Endothelial cell of umbilical vein (primary cell): Measurements from ENCODE around the gene GP9.

Experiments
- CTCF ChIP-seq, 2 donors: IDR thresholded peaks; 1 replicate in 1 of 2; 2 replicates in 1 of 2; pipeline ENCODE4 v1.5.1; 2011; ENCODE audit warnings: low read length in 2 of 2, mild to moderate bottlenecking in 2 of 2, moderate library complexity in 2 of 2, control low read depth in 1 of 2, inconsistent platforms in 1 of 2, low read depth in 1 of 2; ENCODE audit not compliant: insufficient read depth in 1 of 2; ENCODE audit errors: extremely low read depth in 1 of 2
- EZH2 ChIP-seq: IDR thresholded peaks from 2 replicates; pipeline ENCODE4 v1.6.1; 2012; ENCODE audit warnings: borderline replicate concordance, low read depth, mild to moderate bottlenecking, moderate library complexity, low read length, inconsistent platforms; ENCODE audit not compliant: severe bottlenecking
- FOS ChIP-seq: IDR thresholded peaks from 2 replicates; pipeline ENCODE4 v1.6.1; 2011; ENCODE audit warnings: mild to moderate bottlenecking, low read length, moderate library complexity, borderline replicate concordance; ENCODE audit not compliant: insufficient read depth
- GATA2 ChIP-seq: IDR thresholded peaks from 2 replicates; pipeline ENCODE4 v1.7.0; 2011; ENCODE audit warnings: low read depth, mild to moderate bottlenecking, moderate library complexity, mixed read lengths, low read length; ENCODE audit not compliant: insufficient read length, insufficient read depth
- MAX ChIP-seq: IDR thresholded peaks from 2 replicates; pipeline ENCODE4 v1.6.1; 2011; ENCODE audit not compliant: insufficient read depth, insufficient read length
- POLR2A ChIP-seq: IDR thresholded peaks from 2 replicates; pipeline ENCODE4 v1.6.1; 2012; ENCODE audit warnings: low read depth, mild to moderate bottlenecking, control low read depth, low read length

GRCh38 chr3:129081503-129081902 is 20.9 kb downstream of the GP9 start:
- TF ChIP-seq POLR2A (no peak), GATA2 (no peak), MAX (no peak), CTCF (IDR thresholded peaks at IDR 0.05; ENCODE audit: extremely low read depth in 1 of 2, insufficient read depth in 1 of 2, low read depth in 1 of 2, low read length in 2 of 2) (no peak), FOS (no peak), EZH2 (no peak)
